ENCODE data around the gene ZNF280D. TPM values are rescaled to one million over a fixed set of nuclear protein-coding genes. Genes with fewer than 3 reads are reported as not detected.

The ZNF280D gene
- total RNA-seq, 1 donor from 2014 or later, result 25.1 TPM

DNA sequence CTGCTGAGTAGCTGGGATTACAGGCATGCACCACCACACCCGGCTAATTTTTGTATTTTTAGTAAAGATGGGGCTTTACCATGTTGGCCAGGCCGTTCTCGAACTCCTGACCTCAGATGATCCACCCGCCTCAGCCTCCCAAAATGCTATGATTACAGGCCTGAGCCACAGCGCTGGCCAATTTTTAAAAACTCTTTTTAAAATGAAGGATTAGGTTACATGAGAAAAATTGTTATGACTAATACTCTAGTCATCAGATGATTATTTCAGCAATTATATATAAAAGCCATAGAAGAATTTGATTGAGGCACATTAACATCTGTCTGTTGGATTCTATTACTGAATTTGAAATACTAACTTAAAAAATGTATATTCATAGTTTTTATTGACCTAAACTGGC, 134.3 kb downstream of the ZNF280D start:
- Mint-ChIP-seq H3K27me3 (ENCODE audit: low read depth) (no peaks in the 10 kb centered on the region), H3K4me3 (no peak overlapping the region), H3K9me3 (peaks cover 18% of the 10 kb centered on the region), H3K36me3 (peaks cover 7% of the 10 kb centered on the region), H3K4me1 (no peaks in the 10 kb centered on the region), H3K27ac (no peak overlapping the region)
- TF ChIP-seq, protein P1, sequence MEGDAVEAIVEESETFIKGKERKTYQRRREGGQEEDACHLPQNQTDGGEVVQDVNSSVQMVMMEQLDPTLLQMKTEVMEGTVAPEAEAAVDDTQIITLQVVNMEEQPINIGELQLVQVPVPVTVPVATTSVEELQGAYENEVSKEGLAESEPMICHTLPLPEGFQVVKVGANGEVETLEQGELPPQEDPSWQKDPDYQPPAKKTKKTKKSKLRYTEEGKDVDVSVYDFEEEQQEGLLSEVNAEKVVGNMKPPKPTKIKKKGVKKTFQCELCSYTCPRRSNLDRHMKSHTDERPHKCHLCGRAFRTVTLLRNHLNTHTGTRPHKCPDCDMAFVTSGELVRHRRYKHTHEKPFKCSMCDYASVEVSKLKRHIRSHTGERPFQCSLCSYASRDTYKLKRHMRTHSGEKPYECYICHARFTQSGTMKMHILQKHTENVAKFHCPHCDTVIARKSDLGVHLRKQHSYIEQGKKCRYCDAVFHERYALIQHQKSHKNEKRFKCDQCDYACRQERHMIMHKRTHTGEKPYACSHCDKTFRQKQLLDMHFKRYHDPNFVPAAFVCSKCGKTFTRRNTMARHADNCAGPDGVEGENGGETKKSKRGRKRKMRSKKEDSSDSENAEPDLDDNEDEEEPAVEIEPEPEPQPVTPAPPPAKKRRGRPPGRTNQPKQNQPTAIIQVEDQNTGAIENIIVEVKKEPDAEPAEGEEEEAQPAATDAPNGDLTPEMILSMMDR (IDR thresholded peaks at IDR 0.05; ENCODE audit: unreplicated experiment), result no peak
- no peak for DNase-seq (ENCODE audit: low spot score in 2 of 2, unreplicated experiment in 2 of 2)

DNA sequence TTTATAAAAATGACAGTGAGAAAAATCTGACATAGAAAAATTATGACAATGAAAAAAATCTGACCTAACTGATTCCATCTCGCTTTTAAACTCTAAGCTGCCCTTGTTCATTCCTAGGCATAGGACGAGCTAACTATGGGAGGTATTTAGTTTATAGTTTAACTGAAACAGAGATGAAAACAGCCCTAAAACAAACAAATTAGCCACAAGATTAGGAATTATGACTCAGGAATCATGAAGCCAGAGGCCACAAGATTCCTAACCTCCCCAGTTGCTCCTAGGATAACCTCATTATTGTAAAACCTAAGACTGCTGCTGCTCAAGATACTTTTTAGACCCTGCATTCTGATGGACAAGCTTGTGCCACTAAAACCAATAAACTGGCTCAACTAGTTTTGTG, 145.6 kb downstream of the ZNF280D start:
- TF ChIP-seq, protein P1 (IDR thresholded peaks at IDR 0.05; ENCODE audit: unreplicated experiment), result no peak
- no peak overlapping the region for H3K27ac Mint-ChIP-seq
- no peak overlapping the region for H3K4me3 Mint-ChIP-seq
- no peak for DNase-seq (ENCODE audit: low spot score in 2 of 2, unreplicated experiment in 2 of 2)
- H3K4me1 Mint-ChIP-seq, result no peaks in the 10 kb centered on the region
- H3K27me3 Mint-ChIP-seq (ENCODE audit: low read depth), result no peaks in the 10 kb centered on the region
- H3K9me3 Mint-ChIP-seq, result peaks cover 49% of the 10 kb centered on the region
- H3K36me3 Mint-ChIP-seq, result peaks cover 7% of the 10 kb centered on the region

DNA sequence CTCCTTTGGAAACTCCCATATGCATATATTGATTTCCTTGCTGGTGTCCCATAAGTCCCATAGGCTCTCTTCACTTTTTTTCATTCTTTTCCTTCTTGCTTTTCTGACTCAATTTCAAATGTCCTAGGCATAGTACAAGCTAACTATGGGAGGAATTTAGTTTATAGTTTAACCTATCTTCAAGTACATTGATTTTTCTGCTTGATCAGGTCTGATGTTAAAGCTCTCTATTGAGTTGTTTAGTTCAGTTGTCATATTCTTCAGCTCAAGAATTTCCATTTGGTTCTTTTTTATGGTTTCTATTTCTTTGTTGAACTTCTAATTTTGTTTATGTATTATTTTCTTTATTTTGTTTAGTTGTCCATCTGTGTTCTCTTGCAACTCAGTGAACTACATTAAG, 147.1 kb downstream of the ZNF280D start:
- H3K4me1 Mint-ChIP-seq, result no peaks in the 10 kb centered on the region
- no peak overlapping the region for H3K4me3 Mint-ChIP-seq
- peaks cover 7% of the 10 kb centered on the region for H3K36me3 Mint-ChIP-seq
- H3K9me3 Mint-ChIP-seq, result peaks cover 53% of the 10 kb centered on the region
- TF ChIP-seq, protein P1 (IDR thresholded peaks at IDR 0.05; ENCODE audit: unreplicated experiment), result no peak
- H3K27me3 Mint-ChIP-seq (ENCODE audit: low read depth), result no peaks in the 10 kb centered on the region
- DNase-seq (ENCODE audit: low spot score in 2 of 2, unreplicated experiment in 2 of 2), result no peak
- no peak overlapping the region for H3K27ac Mint-ChIP-seq

DNA sequence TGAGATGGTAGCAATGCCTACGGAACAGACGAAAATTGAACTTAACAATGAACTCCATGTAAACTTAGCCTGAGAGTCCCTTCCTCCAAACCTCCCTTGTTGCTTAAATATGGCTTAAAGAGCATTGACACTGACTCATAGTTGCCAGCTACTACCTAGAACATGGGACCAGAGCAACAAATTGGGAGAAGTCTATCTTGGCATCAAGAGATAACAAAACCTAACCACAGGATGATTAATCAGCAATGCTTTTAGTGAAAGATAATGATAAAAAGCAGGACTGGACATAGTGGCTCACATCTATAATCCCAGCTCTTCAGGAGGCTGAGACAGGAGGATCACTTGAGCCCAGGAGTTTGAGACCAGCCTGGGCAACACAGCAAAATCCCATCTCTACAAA, 150.5 kb downstream of the ZNF280D start:
- DNase-seq (ENCODE audit: low spot score in 2 of 2, unreplicated experiment in 2 of 2), result no peak
- H3K36me3 Mint-ChIP-seq, result peaks cover 7% of the 10 kb centered on the region
- no peak overlapping the region for H3K4me3 Mint-ChIP-seq
- H3K27me3 Mint-ChIP-seq (ENCODE audit: low read depth), result no peaks in the 10 kb centered on the region
- H3K4me1 Mint-ChIP-seq, result no peaks in the 10 kb centered on the region
- no peak overlapping the region for H3K27ac Mint-ChIP-seq
- peaks cover 37% of the 10 kb centered on the region for H3K9me3 Mint-ChIP-seq
- TF ChIP-seq, protein P1 (IDR thresholded peaks at IDR 0.05; ENCODE audit: unreplicated experiment), result no peak

Other genes starting within 250 kb of the ZNF280D start
- gene TCF12, start 185.1 kb upstream of the ZNF280D start, total RNA-seq, result 188 to 194 TPM (median 192 TPM) in 3 replicates